A673 (cell line): ENCODE data around the gene ADAD1.

Experiments used
- EZH2 ChIP-seq: fragments of 200-600 bp; sonication (generic); IDR thresholded peaks from 2 replicates; pipeline ENCODE4 v1.6.1; 2017; ENCODE audit warnings: borderline replicate concordance, low read depth, mild to moderate bottlenecking, mixed read lengths, antibody characterized with exemption, low read length; ENCODE audit not compliant: poor library complexity, severe bottlenecking
- TF ChIP-seq, protein P1 (sequence below): fragments of 300-800, 200-600 bp; sonication (generic); conservative IDR thresholded peaks from 2 replicates; pipeline ENCODE4 v1.5.1; 2017; ENCODE audit warnings: low read depth, mild to moderate bottlenecking, antibody characterized with exemption, low read length, moderate library complexity, mixed read lengths

DNA sequence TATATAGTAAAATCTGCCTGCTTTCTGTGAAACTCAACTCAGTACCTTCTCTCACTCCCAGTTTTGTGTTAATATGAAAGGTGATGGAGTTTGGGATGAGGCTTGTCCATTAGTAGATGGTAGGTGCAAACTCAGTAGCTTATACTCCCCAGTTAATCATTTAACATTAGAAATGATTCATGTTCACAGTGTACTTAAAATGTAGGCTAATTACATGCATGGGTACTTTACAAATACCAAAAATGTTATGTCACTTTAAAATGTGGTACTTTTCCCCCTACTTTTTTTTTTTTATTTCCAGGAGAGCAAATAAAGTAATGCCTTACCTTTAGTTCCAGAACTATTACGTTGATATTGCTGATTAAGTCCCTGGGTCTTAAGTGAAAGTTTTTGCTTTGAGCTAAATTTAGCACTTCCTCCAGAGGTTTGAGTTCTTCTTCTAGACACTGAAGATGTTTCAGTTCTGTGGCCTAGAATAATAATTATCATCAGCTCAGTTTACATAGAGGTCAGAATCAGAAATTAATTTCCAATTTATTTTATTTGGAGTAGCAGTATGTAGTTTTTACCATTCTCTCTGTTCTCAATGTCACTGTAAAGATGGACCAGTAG lies 74.7 kb downstream of the ADAD1 start:
- TF ChIP-seq, protein P1, sequence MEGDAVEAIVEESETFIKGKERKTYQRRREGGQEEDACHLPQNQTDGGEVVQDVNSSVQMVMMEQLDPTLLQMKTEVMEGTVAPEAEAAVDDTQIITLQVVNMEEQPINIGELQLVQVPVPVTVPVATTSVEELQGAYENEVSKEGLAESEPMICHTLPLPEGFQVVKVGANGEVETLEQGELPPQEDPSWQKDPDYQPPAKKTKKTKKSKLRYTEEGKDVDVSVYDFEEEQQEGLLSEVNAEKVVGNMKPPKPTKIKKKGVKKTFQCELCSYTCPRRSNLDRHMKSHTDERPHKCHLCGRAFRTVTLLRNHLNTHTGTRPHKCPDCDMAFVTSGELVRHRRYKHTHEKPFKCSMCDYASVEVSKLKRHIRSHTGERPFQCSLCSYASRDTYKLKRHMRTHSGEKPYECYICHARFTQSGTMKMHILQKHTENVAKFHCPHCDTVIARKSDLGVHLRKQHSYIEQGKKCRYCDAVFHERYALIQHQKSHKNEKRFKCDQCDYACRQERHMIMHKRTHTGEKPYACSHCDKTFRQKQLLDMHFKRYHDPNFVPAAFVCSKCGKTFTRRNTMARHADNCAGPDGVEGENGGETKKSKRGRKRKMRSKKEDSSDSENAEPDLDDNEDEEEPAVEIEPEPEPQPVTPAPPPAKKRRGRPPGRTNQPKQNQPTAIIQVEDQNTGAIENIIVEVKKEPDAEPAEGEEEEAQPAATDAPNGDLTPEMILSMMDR, result no peak
- no peak for TF ChIP-seq EZH2
